T follicular helper cell (primary cell): ENCODE data around the gene DYNLT4.
"Not testable (repeated sequence)": the region's sequence is repeated elsewhere in the genome, so short reads cannot be mapped to it uniquely, and the experiment has no call there.

Experiments
- DNase-seq: peaks from one replicate; pipeline ENCODE4 v3.0.0-alpha.2; 2020; ENCODE audit warnings: low read depth

The DYNLT4 gene

DNA sequence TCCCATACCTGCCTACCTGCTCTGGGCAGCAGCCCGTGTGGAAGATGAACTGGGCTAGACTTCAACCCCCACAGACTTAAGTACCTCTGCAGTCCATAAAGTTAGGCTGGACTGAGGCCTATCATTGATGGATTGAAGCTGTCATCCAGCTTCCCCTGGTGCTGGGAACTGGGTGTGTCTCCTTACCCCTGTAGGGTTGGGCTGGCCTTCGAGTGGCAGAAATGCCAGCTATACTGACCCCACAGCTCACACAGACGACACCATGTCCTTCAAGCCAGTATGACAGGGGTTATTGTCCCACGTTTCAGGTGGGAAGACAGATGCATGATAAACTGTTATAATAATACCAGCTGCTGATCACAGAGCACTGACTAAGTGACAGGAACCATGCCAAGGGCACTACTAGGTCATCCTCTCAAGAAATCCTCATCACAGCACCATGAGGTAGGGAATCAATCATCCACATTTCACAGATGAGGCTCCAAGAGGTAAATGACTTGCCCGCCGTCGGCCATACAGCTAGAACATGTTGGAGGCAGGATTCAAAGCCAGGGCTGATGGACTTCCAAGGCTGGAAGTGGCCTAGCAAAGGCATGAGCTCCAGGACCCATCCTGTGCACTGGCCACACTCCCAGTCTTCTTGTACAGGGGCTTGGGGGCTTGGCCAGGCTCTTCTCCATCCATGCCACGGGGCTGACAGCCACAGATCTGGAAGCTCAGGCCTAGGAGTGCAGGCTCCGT, 18.9 kb downstream of the DYNLT4 start, which contains the start of gene BEST4:
BEST4 (minus strand) TSS at position 51 of the 741 bp plus-strand sequence. CDS start 465 bp downstream, outside the sequence.
- DNase-seq, result no peak

DNA sequence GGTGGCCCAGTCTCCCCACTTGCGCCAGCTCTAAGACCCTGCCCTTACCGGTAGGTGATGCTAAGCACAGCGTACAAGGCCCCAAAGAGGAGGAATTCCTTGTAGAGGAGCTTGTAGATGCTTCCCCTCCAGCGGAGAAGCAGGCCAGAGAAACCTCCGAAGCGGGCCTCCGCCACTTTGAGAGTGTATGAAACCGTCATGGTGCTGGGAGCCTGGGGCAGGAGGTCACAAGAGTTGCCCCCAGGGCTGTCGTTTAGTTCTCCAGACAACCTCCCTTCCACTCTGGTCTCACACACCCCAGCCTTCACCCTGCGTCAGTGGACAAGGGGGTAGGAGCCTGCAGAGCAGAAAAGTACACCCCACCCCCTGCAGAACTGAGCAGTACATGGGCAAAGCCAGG, 19.6 kb downstream of the DYNLT4 start:
- no peak for DNase-seq

DNA sequence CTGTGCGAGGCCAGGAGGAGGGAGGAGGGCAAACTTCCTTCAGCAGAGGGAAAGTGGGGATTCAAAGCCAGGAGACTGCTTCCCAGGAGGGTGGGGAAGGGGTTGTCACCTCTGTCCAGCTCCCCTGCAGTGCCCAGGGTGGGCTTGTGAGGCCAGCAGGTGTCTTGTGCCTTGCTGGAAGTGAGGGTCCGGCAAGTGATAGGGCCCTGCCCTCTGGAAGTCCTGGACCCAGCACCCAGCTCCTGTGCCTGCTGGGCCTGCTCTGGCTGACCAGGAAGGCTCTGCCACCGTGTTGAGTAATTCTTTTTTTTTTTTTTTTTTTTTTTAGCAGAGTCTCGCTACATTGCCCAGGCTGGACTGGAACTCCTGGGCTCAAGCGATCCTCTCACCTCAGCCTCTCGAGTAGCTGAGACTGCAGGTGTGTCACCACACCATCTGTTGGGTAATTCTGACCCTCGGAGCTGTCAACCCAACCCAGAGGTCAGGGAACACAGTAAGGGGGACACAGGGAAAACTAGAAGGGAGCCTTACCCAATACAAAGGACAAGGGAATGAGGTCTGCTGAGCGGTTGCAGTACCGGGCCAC, 20.2 kb downstream of the DYNLT4 start:
- DNase-seq, result no peak

DNA sequence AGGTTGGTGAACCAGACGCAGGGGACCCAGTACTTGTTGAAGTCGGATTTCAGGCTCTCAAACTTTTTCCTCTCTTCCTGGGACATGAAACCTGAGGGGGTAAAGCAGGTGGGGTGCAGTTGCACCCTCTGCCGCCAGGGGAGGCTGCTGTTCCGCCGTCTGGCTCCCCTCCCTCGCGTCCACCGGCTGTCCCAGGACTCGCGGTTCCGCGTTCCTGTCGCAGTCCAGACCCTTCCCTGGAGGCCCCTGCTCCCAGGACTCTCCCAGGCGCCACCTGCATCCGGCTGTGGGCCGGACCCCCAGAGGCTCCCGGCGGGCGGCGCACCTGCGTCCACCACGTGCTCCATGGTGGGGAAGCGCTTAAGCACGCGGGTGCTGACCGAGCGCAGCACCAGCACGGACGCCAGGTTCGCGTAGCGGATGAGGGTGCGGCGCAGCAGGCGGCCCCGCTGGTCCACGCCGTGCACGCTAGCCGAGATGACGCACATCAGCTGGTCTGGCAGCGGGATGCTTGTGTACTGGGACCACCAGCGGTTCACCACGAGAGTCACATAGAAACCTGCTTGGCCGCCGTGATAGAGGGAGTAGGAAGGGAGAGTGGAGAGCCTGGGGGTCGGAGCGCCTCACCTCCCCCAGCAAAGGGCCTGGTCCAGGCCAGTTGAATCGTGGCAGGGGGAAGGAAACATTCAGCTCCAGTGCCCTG, 20.9 kb downstream of the DYNLT4 start:
- DNase-seq, result peak; percentile 69

DNA sequence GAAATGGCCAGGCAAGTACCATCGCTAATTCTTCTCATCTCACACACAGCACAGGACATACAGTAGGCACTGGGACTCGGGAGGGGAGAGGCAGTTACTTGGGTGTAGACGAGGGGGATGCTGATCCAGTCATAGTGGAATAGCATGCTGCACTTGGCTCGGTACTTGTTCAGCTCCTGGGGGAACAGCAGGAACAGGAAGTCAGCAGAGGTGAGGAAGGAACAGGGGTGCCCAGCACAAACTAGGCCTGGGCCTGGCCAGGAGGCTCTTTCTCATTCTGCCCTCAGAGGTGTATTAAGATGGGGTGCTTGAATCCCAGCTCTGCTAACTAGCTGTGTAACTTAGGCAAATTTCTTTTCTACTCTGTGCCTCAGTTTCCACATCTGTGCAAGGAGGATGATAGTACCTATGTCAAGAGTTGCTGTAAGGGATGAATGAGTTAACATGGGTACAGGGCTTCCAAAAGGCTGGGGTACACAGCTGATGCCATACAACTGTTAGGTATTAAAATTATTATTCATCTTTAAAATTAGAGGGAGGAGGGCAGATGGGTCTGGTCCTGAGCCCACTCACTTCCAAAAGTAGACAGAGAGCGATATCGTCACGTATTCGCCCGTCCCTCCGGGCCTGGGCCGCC, 21.5 kb downstream of the DYNLT4 start:
- no peak for DNase-seq

DNA sequence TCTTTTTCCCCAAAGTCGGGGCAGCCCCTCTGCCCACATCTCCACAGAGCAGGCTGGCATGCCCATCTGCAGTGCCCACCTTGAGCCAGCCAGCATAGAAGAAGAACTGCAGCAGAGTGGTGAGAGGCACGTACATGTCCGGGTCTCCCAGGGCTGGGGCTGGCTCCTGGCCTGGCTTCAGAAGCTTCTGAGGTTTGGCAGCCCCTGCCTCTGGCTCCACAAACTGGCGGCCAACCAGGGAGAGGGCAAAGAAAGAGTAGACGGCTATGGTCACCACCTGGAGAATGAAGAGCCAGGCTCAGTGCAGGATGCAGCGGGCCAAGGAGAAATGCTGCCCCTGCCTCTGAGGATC, 22.1 kb downstream of the DYNLT4 start:
- DNase-seq, result no peak

DNA sequence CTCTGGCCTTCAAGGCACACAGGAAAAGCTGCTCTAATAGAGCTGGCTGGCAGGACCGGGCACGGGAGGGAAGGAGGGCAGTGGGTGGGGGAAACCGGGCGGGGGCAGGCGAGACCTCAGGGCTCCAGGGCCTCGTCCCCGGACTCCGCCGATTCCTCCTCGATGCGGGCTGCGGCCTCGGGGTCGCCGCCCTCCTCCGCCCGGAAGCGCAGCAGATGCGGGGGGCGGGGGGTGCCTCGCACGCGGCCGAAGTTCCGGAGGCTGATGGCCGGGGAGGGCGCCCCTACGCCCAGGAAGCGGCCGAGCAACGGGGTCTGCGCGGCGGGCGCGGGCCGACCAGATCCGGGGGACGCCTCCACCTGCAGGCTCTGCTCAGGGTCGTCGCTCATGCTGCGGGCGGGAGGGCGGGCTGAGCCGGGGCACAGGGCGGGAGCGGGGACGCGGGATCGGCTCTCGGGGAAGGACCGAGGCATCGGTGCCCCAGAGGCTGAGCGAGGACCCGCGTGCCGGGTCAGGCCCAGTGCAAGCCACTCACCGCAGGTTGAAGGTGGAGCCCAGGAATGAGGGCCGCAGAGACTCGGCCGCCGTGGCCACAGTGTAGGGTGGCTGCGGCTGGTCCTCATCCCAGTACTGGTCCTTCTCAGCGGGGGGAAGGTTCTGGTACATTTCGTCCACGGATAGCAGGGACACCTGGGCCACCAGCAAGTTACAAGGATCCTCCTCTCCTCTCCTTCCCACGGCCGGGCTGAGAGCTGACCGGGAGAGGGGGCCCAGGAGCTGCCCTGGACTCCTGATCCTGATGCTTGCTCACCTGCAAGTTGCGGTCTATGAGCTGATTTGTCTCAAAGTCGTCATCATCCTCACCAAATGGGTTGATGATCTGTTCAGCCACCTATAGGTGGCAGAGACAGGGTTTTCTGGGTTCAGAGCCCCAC, 22.8 kb downstream of the DYNLT4 start:
- no peak for DNase-seq

DNA sequence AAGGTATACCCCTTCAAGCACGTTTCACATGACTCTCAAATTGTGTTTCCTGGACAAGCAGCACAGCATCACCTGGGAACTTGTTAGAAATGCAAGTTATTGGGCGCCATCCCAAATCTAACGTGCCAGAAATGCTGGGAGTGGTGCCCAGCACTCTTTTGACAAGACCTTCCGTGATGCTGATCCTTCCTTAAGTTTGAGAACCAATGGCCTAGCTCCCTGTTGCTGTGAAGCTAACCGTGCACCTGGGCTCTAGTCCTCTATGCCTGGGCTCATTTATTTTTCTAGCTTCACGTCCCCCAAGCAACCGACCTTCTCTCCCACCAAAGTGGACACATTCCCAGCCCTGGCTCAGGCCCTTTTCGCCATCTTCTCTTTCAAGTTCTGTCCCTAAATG, 23.5 kb downstream of the DYNLT4 start:
- DNase-seq, result no peak

DNA sequence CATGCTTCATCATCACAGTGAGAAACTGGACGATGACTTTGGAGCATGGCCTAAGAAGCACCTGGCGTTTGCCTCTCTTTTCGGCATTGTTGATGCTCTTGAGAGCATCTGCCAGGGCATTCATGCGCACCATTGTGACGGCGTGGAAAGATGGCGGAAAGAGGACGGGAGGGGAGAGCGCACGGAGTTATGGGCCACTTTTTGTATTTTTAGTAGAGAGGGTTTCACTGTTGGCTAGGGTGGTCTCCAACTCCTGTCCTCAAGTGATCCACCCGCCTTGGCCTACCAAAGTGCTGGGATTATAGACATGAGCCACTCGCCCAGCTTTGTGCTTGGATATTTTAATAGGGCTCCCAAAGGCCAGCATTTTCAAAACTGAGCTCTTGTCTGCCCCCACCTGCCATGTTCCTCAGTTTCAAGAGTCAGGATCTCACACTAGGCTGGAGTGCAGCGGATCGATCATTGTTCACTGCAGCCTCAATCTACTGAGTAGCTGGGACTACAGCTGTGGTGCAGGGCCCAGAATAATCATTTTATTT, 26.5 kb downstream of the DYNLT4 start:
- no peak for DNase-seq

DNA sequence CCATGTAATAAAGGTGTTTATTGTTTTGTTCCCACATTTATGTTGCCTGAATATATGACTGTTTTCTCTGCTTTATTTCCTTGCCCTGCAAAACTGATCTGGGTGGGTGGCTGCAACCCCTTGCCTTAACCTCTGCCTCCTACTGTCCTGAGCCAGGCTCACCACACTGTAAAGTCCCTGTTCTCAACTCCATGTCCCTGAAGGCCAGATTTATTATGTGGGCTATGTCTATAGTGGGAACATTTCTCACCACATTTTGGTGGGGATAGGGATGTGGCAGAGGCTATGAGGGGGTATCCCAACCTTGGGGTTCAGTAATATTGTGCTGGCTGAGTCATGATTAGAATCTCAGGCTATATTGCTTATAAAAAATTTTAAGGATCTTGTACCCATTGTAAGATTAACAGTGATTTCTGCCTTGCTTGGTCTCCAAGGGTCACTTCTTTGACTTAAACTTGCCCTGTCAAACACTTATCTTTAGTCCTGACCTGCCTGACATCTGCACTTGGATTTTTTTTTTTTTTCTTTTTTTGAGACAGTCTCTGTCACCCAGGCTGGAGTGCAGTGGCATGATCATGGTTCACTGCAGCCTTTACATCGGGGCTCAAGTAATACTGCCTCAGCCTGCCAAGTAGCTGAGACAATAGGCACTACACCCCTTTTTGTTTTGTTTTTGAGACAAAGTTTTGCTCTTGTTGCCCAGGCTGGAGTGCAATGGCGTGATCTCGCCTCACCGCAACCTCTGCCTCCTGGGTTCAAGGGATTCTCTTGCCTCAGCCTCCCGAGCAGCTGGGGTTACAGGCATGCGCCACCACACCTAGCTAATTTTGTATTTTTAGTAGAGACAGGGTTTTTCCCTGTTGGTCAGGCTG, 28.2 kb downstream of the DYNLT4 start:
- no peak for DNase-seq

DNA sequence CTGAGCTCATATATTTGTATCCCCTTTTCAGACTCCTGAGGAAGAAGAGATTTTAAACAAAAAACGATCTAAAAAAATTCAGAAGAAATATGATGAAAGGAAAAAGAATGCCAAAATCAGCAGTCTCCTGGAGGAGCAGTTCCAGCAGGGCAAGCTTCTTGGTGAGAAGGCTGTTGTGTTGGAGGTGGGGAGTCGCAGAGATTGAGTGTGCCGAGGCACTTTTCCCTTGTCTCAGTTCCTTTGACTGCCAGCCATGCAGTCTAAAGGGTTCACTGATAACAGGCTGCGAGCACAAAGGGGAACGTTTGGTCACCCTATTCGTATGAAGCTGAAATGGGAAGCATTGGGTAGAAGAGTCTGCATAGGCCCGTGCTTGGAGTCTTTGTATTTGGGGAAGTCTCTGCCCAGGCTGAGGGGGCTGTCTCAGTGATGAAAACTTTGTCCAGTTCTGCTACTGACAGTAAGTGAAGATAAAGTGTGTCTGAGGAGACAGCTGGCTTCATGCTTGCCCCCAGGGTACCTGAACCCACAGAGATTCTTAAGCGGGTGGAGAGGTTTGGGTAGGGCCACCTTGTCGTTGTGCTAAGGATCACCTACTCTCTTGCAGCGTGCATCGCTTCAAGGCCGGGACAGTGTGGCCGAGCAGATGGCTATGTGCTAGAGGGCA, 29.0 kb downstream of the DYNLT4 start:
- DNase-seq, result no peak

DNA sequence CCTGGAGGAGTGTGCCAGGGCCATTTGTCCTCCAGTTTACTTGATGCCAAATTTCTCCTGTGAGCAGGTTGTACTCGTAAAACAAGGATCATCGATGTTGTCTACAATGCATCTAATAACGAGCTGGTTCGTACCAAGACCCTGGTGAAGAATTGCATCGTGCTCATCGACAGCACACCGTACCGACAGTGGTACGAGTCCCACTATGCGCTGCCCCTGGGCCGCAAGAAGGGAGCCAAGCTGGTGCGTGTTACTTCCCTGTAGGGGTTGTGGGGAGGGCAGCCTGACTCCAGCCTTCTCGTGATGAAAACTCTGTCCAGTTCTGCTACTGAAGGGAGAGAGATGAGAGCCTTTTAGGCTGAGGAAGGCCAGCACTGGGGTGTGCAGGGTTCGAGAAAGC, 29.6 kb downstream of the DYNLT4 start:
- DNase-seq, result no peak

DNA sequence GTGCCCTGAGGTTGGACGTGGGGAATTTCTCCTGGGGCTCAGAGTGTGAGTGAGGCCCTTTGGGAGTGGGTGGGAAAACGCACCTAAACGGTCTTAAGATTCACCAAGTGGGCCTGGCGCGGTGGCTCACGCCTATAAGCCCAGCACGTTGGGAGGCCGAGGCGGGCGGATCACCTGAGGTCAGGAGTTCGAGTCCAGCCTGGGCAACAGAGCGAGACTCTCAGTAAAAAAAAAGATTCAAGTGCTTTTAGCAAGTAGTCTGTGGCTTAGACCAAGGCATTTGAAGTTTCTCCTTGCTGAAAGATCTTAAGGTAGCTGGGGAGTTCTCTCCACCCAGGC, 30.5 kb downstream of the DYNLT4 start:
- DNase-seq, result no peak

DNA sequence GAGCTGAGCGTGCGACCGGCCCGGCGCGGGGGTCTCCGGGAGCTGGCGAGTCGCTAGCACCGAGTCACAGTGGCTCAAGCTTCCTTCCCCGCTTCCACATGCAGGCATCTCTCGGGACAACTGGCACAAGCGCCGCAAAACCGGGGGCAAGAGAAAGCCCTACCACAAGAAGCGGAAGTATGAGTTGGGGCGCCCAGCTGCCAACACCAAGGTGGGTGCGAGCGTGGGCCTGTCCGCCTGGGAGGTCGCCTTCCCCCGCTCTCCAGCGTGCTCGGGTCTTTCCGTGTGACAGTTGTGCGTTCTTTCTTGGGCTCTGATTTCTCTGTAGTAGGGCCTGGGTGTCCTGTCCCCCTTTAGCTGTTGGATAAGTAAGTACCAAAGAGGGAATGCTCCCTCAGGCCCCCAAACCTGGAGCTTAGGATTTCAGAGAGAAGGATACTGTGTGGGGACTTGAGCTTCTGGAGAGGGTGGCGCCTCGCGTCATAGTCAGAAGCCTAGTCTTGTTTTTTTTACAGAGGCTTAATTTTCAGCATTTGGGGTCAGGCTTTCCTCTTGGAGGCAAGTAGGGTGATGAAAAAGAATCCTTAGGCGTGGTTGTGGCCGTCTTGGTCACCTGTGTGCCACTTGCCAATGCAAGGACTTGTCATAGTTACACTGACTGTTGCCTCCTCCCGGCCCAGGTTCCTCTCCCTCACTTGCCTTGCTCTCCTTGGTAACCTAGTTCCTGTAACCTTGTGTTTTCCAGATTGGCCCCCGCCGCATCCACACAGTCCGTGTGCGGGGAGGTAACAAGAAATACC, 31.0 kb downstream of the DYNLT4 start:
- DNase-seq, result no peak

DNA sequence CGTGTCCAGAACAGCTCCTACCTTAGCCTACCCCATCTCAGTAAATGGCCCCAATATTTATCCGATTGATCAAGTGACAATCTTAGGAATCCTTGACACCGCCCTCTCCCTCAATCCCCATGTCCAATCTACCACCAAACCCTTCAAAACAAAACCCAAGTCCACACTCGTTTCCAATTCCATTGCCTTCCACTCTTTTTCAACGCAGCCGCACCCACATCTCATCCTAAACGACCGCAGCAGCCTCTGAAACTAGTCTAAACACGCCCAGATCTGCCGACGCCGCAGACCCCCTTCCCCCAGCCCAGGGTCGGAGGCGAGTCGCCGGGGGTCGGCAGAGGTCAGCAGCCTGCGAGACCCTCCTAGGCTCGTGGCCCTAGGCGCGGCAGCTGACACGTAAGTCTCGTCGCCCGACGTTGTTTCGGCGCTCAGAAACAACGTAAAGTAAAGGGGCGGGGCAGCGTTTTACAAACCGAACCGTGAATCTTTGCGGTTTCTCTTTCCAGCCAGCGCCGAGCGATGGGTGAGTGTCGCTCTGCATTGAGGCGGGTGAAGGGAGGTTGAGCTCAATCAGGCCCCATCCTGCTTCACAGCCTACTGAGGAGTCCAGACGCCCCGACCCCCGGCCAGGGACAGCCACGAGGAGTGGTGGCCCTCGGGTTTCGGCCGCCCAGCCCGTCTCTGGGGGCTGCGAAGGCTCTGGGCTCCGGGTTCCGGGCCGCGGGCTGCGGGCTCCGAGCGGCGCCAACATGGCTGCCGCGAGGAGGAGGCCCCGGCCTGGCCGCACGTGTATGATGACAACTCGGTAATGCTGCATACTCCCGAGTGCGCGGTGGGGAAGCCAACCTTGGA, 31.8 kb downstream of the DYNLT4 start, which contains the start of gene RPS8:
RPS8 (plus strand) TSS at position 463 of the 852 bp plus-strand sequence; CDS start at position 520, 57 bp downstream.
- DNase-seq, result peak; percentile 85

DNA sequence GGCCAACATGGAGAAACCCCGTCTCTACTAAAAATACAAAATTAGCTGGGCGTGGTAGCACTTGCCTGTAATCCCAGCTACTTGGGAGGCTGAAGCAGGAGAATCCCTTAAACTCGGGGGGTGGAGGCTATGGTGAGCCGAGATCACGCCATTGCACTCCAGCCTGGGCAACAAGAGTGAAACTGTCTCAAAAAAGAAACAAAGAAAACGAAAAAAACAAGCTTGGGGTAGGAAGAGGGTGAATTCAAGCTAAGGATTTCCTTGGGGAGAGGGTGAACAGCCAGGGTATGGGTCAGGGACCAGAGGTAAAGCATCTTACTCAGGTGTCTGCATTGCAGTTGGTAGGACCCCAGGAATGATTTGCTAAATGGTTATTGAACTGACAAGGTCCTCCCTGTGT, 40.7 kb downstream of the DYNLT4 start:
- DNase-seq, result not testable (repeated sequence)

DNA sequence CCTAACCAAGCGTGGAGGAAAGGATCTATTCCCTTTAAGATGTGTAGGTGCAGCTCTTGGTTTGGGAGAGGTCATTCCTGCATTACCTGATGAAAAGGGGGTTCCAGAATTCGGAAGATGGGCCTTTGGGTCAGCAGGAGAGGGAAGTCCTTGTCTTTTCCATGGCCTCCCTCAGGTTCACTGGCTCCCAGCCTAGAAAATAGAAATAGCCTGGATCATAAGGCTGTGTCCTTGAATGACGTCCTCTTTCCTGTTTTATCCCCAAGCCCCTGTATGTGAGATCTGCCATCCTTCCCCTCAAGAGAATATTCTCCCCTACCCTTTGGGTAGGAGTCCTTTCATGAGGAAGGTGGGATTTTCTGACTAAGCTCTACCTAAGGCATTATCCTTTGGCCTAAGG, 46.3 kb downstream of the DYNLT4 start:
- no peak for DNase-seq

DNA sequence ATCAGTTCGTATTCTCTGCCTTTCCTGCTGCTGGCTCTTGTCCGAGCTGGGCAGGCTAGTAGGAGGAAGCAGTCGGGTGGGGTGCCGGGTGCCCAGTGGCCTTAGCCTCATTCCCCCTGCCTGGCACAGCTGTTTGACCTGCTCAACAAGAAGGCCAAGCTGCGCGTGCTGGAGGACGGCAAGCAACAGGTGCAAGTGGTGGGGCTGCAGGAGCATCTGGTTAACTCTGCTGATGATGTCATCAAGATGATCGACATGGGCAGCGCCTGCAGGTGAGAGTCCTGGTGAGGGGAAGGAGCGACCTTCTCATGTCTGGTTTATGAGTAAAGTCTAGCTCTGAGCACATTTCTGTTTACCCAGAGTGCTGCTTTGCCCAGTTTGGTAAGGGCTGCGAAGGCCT, 48.1 kb downstream of the DYNLT4 start:
- no peak for DNase-seq
